ENCODE measurements around the gene GLMP.

GLMP gene

GRCh38 chr1:156247460-156248322, 47.8 kb downstream of the GLMP start, which contains the start of gene PAQR6:
TSS of gene PAQR6 (minus strand) at chr1:156248056. CDS start at chr1:156246731, 1,325 bp downstream.
- in situ Hi-C loops (cut with MboI; ENCODE audit: low pct_unique_long_range_greater_than_20kb, low sequenced_read_pairs, unreplicated experiment), result no loop called here
- TF ChIP-seq CTCF (IDR thresholded peaks at IDR 0.05; ENCODE audit: extremely low read depth, insufficient read depth, missing control alignments), result no peak
- no peak for DNase-seq (ENCODE audit: low spot score)

- in situ Hi-C loops (cut with MboI; ENCODE audit: low pct_unique_long_range_greater_than_20kb, low sequenced_read_pairs, unreplicated experiment), result no loop called here
- no peak for TF ChIP-seq CTCF (IDR thresholded peaks at IDR 0.05; ENCODE audit: extremely low read depth, insufficient read depth, missing control alignments)
Observed at GRCh38 chr1:156246781-156247459, 48.6 kb downstream of the GLMP start.

GRCh38 chr1:156246241-156246780, 49.2 kb downstream of the GLMP start:
- in situ Hi-C loops (cut with MboI; ENCODE audit: low pct_unique_long_range_greater_than_20kb, low sequenced_read_pairs, unreplicated experiment), result no loop called here
- peak; percentile 58 for DNase-seq (ENCODE audit: low spot score)
- TF ChIP-seq CTCF (IDR thresholded peaks at IDR 0.05; ENCODE audit: extremely low read depth, insufficient read depth, missing control alignments), result no peak

More at GRCh38 chr1:156246781-156247459, 48.6 kb downstream of the GLMP start:
- DNase-seq (ENCODE audit: low spot score), result no peak

GRCh38 chr1:156245451-156246232, 49.8 kb downstream of the GLMP start:
- in situ Hi-C loops (cut with MboI; ENCODE audit: low pct_unique_long_range_greater_than_20kb, low sequenced_read_pairs, unreplicated experiment), result no loop called here
- peak; percentile 66 for DNase-seq (ENCODE audit: low spot score)

GRCh38 chr1:156244712-156245111, 50.8 kb downstream of the GLMP start:
- DNase-seq (ENCODE audit: low spot score), result no peak
- in situ Hi-C loops (cut with MboI; ENCODE audit: low pct_unique_long_range_greater_than_20kb, low sequenced_read_pairs, unreplicated experiment), result no loop called here
- TF ChIP-seq CTCF (IDR thresholded peaks at IDR 0.05; ENCODE audit: extremely low read depth, insufficient read depth, missing control alignments), result no peak

More at GRCh38 chr1:156245451-156246232, 49.8 kb downstream of the GLMP start:
- TF ChIP-seq CTCF (IDR thresholded peaks at IDR 0.05; ENCODE audit: extremely low read depth, insufficient read depth, missing control alignments), result no peak

GRCh38 chr1:156244126-156244525, 51.4 kb downstream of the GLMP start:
- DNase-seq (ENCODE audit: low spot score), result no peak
- in situ Hi-C loops (cut with MboI; ENCODE audit: low pct_unique_long_range_greater_than_20kb, low sequenced_read_pairs, unreplicated experiment), result no loop called here
- TF ChIP-seq CTCF (IDR thresholded peaks at IDR 0.05; ENCODE audit: extremely low read depth, insufficient read depth, missing control alignments), result no peak

All from GM13977 (cell line).